Measurements from ENCODE around the gene DCAF6.

Gene DCAF6

GRCh38 chr1:168064216-168064615, 127.7 kb downstream of the DCAF6 start:
- no peak overlapping the region for H3K18ac ChIP-seq (ENCODE audit: low read depth in 1 of 2, low read length in 2 of 2)
- no peak for DNase-seq
- H3K9ac ChIP-seq (ENCODE audit: low read length) = no peak overlapping the region
- no peak overlapping the region for H2BK120ac ChIP-seq (ENCODE audit: low read depth, low read length)
- H3K4ac ChIP-seq (ENCODE audit: low read depth in 1 of 2, low read length in 2 of 2) = no peak overlapping the region
- H2AK5ac ChIP-seq (ENCODE audit: low read length, severe bottlenecking) = no peak overlapping the region
- H2BK15ac ChIP-seq (ENCODE audit: low read depth, poor library complexity, severe bottlenecking) = no peak overlapping the region
- H2BK12ac ChIP-seq (ENCODE audit: low read length in 2 of 2) = no peak overlapping the region
- H3K79me1 ChIP-seq (replicated peaks; ENCODE audit: low read length, poor library complexity, severe bottlenecking) = peaks cover 7% of the 10 kb centered on the region
- no peak overlapping the region for H4K91ac ChIP-seq (ENCODE audit: low read length)
- no CpG with 5 or more reads among the region's 1 CpG for WGBS
- no peaks in the 10 kb centered on the region for H3K27me3 ChIP-seq (ENCODE audit: control insufficient read depth in 1 of 2, insufficient read depth in 1 of 2, low read length in 2 of 2)
- H3K4me2 ChIP-seq (ENCODE audit: low read length, poor library complexity, severe bottlenecking) = no peak overlapping the region
- H3K27ac ChIP-seq (ENCODE audit: low read length, poor library complexity, severe bottlenecking) = no peak overlapping the region
- no peak overlapping the region for H3K14ac ChIP-seq (ENCODE audit: low read length in 2 of 2)
- H4K8ac ChIP-seq (ENCODE audit: low read length) = no peak overlapping the region
- H3K4me1 ChIP-seq (ENCODE audit: control insufficient read depth, insufficient read depth, low read depth, low read length) = no peaks in the 10 kb centered on the region
- peaks cover 3 to 88% of the 10 kb centered on the region in 2 experiments for H3K36me3 ChIP-seq (ENCODE audit: control insufficient read depth in 1 of 2, insufficient read depth in 2 of 2, low read depth in 1 of 2, low read length in 2 of 2)
- H2AFZ ChIP-seq (ENCODE audit: low read depth, low read length) = no peak overlapping the region
- H3K4me3 ChIP-seq (ENCODE audit: insufficient read depth in 1 of 2, low read depth in 1 of 2, low read length in 2 of 2) = no peak overlapping the region
- no peak overlapping the region for H2BK5ac ChIP-seq (ENCODE audit: low read depth, low read length, poor library complexity, severe bottlenecking)
- H3K9me3 ChIP-seq (ENCODE audit: control insufficient read depth, low read length) = no peaks in the 10 kb centered on the region
- H3K23ac ChIP-seq (ENCODE audit: low read length in 2 of 2) = no peak overlapping the region

DNA sequence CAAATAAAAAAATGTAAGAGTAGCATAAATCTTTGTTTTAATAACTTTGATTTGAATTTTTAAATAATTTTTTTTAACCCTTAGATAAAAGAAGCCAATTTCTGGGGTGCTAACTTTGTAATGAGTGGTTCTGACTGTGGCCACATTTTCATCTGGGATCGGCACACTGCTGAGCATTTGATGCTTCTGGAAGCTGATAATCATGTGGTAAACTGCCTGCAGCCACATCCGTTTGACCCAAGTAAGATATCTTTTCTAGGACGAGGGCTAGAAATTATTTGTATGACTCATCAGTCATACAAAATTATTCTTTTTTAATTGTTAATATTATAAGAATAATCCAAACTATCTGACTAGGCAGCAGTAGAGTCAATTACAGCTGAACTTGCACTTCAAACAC, 129.0 kb downstream of the DCAF6 start:
- WGBS = 100% methylated on average over 1 of the region's 3 CpGs
- no peak overlapping the region for H3K27ac ChIP-seq (ENCODE audit: low read length, poor library complexity, severe bottlenecking)
- no peak overlapping the region for H3K4me3 ChIP-seq (ENCODE audit: insufficient read depth in 1 of 2, low read depth in 1 of 2, low read length in 2 of 2)

GRCh38 chr1:168069384-168069783, 132.9 kb downstream of the DCAF6 start:
- no peaks in the 10 kb centered on the region for H3K27me3 ChIP-seq (ENCODE audit: control insufficient read depth in 1 of 2, insufficient read depth in 1 of 2, low read length in 2 of 2)

More for the DNA sequence above, 129.0 kb downstream of the DCAF6 start:
- Histone ChIP-seq H3K23ac (ENCODE audit: low read length in 2 of 2) (no peak overlapping the region), H3K4ac (ENCODE audit: low read depth in 1 of 2, low read length in 2 of 2) (no peak overlapping the region), H2AK5ac (ENCODE audit: low read length, severe bottlenecking) (no peak overlapping the region), H4K91ac (ENCODE audit: low read length) (no peak overlapping the region), H2BK15ac (ENCODE audit: low read depth, poor library complexity, severe bottlenecking) (no peak overlapping the region), H3K18ac (ENCODE audit: low read depth in 1 of 2, low read length in 2 of 2) (no peak overlapping the region), H2BK5ac (ENCODE audit: low read depth, low read length, poor library complexity, severe bottlenecking) (no peak overlapping the region), H3K14ac (ENCODE audit: low read length in 2 of 2) (no peak overlapping the region), H3K36me3 (ENCODE audit: control insufficient read depth in 1 of 2, insufficient read depth in 2 of 2, low read depth in 1 of 2, low read length in 2 of 2) (peaks cover 0 to 91% of the 10 kb centered on the region in 2 experiments), H3K4me2 (ENCODE audit: low read length, poor library complexity, severe bottlenecking) (no peak overlapping the region), H3K4me1 (ENCODE audit: control insufficient read depth, insufficient read depth, low read depth, low read length) (no peaks in the 10 kb centered on the region), H3K9me3 (ENCODE audit: control insufficient read depth, low read length) (no peaks in the 10 kb centered on the region), H2BK12ac (ENCODE audit: low read length in 2 of 2) (no peak overlapping the region), H4K8ac (ENCODE audit: low read length) (no peak overlapping the region), H2AFZ (ENCODE audit: low read depth, low read length) (no peak overlapping the region), H2BK120ac (ENCODE audit: low read depth, low read length) (no peak overlapping the region), H3K27me3 (ENCODE audit: control insufficient read depth in 1 of 2, insufficient read depth in 1 of 2, low read length in 2 of 2) (no peaks in the 10 kb centered on the region), H3K79me1 (replicated peaks; ENCODE audit: low read length, poor library complexity, severe bottlenecking) (no peaks in the 10 kb centered on the region), H3K9ac (ENCODE audit: low read length) (no peak overlapping the region)
- no peak for DNase-seq

GRCh38 chr1:168079761-168080160, 143.3 kb downstream of the DCAF6 start:
- Histone ChIP-seq H3K27ac (ENCODE audit: low read length, poor library complexity, severe bottlenecking) (peak overlapping the region; percentile 55), H3K4me2 (ENCODE audit: low read length, poor library complexity, severe bottlenecking) (no peak overlapping the region)
- DNase-seq = peak; percentile 37

More at GRCh38 chr1:168069384-168069783, 132.9 kb downstream of the DCAF6 start:
- no peak overlapping the region for H2BK120ac ChIP-seq (ENCODE audit: low read depth, low read length)
- no peaks in the 10 kb centered on the region for H3K79me1 ChIP-seq (replicated peaks; ENCODE audit: low read length, poor library complexity, severe bottlenecking)
- no peak overlapping the region for H2BK5ac ChIP-seq (ENCODE audit: low read depth, low read length, poor library complexity, severe bottlenecking)
- no peak overlapping the region for H4K91ac ChIP-seq (ENCODE audit: low read length)
- no peak overlapping the region for H3K4me3 ChIP-seq (ENCODE audit: insufficient read depth in 1 of 2, low read depth in 1 of 2, low read length in 2 of 2)
- H3K18ac ChIP-seq (ENCODE audit: low read depth in 1 of 2, low read length in 2 of 2) = no peak overlapping the region
- no peaks in the 10 kb centered on the region for H3K4me1 ChIP-seq (ENCODE audit: control insufficient read depth, insufficient read depth, low read depth, low read length)
- H3K14ac ChIP-seq (ENCODE audit: low read length in 2 of 2) = no peak overlapping the region
- no peak overlapping the region for H3K9ac ChIP-seq (ENCODE audit: low read length)
- H3K27ac ChIP-seq (ENCODE audit: low read length, poor library complexity, severe bottlenecking) = no peak overlapping the region
- no peak overlapping the region for H3K4ac ChIP-seq (ENCODE audit: low read depth in 1 of 2, low read length in 2 of 2)
- H3K23ac ChIP-seq (ENCODE audit: low read length in 2 of 2) = no peak overlapping the region
- no peak overlapping the region for H2AFZ ChIP-seq (ENCODE audit: low read depth, low read length)
- DNase-seq = no peak
- H3K9me3 ChIP-seq (ENCODE audit: control insufficient read depth, low read length) = no peaks in the 10 kb centered on the region
- peaks cover 7 to 97% of the 10 kb centered on the region in 2 experiments for H3K36me3 ChIP-seq (ENCODE audit: control insufficient read depth in 1 of 2, insufficient read depth in 2 of 2, low read depth in 1 of 2, low read length in 2 of 2)
- no peak overlapping the region for H4K8ac ChIP-seq (ENCODE audit: low read length)
- H2BK12ac ChIP-seq (ENCODE audit: low read length in 2 of 2) = no peak overlapping the region
- H3K4me2 ChIP-seq (ENCODE audit: low read length, poor library complexity, severe bottlenecking) = no peak overlapping the region
- H2BK15ac ChIP-seq (ENCODE audit: low read depth, poor library complexity, severe bottlenecking) = no peak overlapping the region
- H2AK5ac ChIP-seq (ENCODE audit: low read length, severe bottlenecking) = no peak overlapping the region
- WGBS = no CpG with 5 or more reads among the region's 3 CpGs

More at GRCh38 chr1:168079761-168080160, 143.3 kb downstream of the DCAF6 start:
- H3K4me1 ChIP-seq (ENCODE audit: control insufficient read depth, insufficient read depth, low read depth, low read length) = peaks cover 15% of the 10 kb centered on the region
- no peak overlapping the region for H2AFZ ChIP-seq (ENCODE audit: low read depth, low read length)
- H3K9me3 ChIP-seq (ENCODE audit: control insufficient read depth, low read length) = no peaks in the 10 kb centered on the region
- H2BK12ac ChIP-seq (ENCODE audit: low read length in 2 of 2) = no peak overlapping the region
- no peak overlapping the region for H4K8ac ChIP-seq (ENCODE audit: low read length)
- no peaks in the 10 kb centered on the region for H3K27me3 ChIP-seq (ENCODE audit: control insufficient read depth in 1 of 2, insufficient read depth in 1 of 2, low read length in 2 of 2)
- H4K91ac ChIP-seq (ENCODE audit: low read length) = no peak overlapping the region
- no peak overlapping the region for H3K23ac ChIP-seq (ENCODE audit: low read length in 2 of 2)
- peaks cover 23 to 45% of the 10 kb centered on the region in 2 experiments for H3K36me3 ChIP-seq (ENCODE audit: control insufficient read depth in 1 of 2, insufficient read depth in 2 of 2, low read depth in 1 of 2, low read length in 2 of 2)
- no peak overlapping the region for H2BK5ac ChIP-seq (ENCODE audit: low read depth, low read length, poor library complexity, severe bottlenecking)
- peaks cover 6% of the 10 kb centered on the region for H3K79me1 ChIP-seq (replicated peaks; ENCODE audit: low read length, poor library complexity, severe bottlenecking)
- H3K4me3 ChIP-seq (ENCODE audit: insufficient read depth in 1 of 2, low read depth in 1 of 2, low read length in 2 of 2) = no peak overlapping the region
- H2BK120ac ChIP-seq (ENCODE audit: low read depth, low read length) = no peak overlapping the region
- H3K18ac ChIP-seq (ENCODE audit: low read depth in 1 of 2, low read length in 2 of 2) = no peak overlapping the region
- no peak overlapping the region for H2BK15ac ChIP-seq (ENCODE audit: low read depth, poor library complexity, severe bottlenecking)
- H3K14ac ChIP-seq (ENCODE audit: low read length in 2 of 2) = no peak overlapping the region
- no peak overlapping the region for H3K4ac ChIP-seq (ENCODE audit: low read depth in 1 of 2, low read length in 2 of 2)
- peak overlapping the region; percentile 85 for H3K9ac ChIP-seq (ENCODE audit: low read length)
- H2AK5ac ChIP-seq (ENCODE audit: low read length, severe bottlenecking) = no peak overlapping the region
